GM18909 (cell line): Measurements from ENCODE around the gene BMF.
"Not testable (repeated sequence)": the region's sequence is repeated elsewhere in the genome, so short reads cannot be mapped to it uniquely, and the experiment has no call there.

Source experiments
- ATAC-seq: cut with Tn5 transposase; IDR thresholded peaks from one replicate; pipeline ENCODE4 v1.9.1; 2021; ENCODE audit warnings: mild to moderate bottlenecking; ENCODE audit not compliant: unreplicated experiment, poor library complexity

BMF gene, protein sequence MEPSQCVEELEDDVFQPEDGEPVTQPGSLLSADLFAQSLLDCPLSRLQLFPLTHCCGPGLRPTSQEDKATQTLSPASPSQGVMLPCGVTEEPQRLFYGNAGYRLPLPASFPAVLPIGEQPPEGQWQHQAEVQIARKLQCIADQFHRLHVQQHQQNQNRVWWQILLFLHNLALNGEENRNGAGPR

GRCh38 chr15:40108855-40109735 lies at the start of gene BMF:
Gene BMF, minus strand, starts transcription at chr15:40108879. Its CDS starts 2,793 bp downstream, at chr15:40106086.
- peak; percentile 65 for ATAC-seq

- ATAC-seq = no peak
These were observed 49.2 kb upstream of the BMF start for GRCh38 chr15:40157778-40158447.

DNA sequence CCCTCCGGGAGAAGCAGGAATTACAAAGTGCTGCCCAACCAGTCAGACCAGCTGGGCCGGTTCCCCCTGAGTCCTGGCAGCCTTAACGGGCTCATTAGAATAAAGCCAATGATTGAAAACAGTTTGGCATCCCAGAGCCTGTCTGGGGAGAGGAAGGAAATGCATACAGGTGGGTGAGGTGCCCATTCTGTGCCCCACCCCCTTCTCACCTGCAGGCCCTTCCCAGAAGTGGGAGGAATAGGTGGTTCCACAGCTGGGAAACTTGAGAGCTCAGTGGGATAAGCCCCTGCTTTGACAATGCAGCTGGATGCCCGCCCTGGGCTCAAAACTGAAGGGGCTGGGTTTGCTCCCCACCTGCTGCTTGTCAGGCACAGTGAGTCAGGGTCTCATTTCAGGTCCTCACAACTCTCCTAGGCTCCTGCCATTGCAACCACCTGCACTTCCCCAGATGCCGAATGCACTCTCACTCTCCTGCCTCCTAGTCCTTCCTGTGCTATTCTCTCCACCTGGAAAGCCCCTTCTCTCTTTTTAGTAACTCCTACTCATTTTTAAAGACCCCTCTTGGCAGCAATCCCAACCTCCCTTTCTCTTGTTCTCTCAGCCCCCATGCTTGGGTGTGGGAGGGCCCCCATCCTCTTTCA lies 46.7 kb upstream of the BMF start:
- ATAC-seq = no peak

- not testable (repeated sequence) for ATAC-seq
These were observed 46.1 kb upstream of the BMF start for GRCh38 chr15:40154821-40155220.

DNA sequence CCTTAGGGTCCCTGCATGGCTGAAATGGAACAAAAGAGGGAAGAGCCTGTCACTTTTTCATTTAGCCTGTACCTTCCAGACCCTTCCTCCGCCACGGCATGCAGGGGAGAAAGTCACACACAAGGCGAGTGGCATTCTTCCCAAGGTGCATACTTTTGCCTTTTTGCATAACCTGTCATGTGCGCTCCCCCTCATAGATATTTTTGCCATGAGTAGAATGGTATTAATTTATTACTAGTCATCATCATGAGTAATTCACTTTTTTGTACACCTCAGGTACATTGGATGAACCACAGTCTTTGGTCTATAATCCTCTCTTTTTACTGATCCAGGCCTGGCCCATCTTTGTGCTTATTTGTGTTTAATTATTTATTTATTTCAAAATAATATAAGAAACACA lies 43.3 kb upstream of the BMF start:
- no peak for ATAC-seq

GRCh38 chr15:40151499-40151898 lies 42.8 kb upstream of the BMF start:
- ATAC-seq = no peak

DNA sequence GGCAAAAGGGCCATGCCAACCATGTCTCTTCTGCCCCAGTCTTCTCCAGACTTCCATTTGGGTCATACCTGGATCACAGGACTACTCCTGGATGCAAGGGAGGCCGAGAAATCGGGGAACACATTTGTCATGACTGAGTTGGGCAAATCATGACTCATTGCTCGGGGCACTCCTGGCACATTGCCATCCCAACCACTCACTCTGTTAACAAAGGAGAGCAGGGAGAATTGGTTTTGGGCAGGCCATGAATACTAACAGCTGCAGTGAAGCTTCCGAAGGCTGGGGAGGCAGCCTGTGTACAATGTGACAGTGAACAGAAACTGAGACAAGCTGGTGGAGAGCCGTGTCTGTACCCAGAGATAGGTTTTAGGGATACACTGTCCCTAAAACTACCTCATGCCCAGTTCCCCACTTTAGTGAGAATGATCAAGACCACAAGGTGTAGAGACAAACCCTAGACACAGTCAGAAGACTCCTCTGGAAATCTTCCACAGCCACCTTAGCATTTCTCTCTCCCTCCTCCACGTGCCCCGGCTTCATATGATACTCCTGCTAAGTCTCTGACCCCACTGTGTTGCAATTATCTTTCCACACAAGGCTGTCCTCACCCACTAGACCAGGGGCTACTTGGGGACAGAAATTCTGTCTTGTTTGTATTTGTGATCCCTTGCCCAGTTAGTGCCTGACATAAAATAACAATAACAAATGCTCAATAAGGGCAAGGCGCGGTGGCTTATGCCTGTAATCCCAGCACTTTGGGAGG lies 41.7 kb upstream of the BMF start:
- no peak for ATAC-seq

GRCh38 chr15:40149339-40149738 lies 40.7 kb upstream of the BMF start:
- ATAC-seq = no peak

DNA sequence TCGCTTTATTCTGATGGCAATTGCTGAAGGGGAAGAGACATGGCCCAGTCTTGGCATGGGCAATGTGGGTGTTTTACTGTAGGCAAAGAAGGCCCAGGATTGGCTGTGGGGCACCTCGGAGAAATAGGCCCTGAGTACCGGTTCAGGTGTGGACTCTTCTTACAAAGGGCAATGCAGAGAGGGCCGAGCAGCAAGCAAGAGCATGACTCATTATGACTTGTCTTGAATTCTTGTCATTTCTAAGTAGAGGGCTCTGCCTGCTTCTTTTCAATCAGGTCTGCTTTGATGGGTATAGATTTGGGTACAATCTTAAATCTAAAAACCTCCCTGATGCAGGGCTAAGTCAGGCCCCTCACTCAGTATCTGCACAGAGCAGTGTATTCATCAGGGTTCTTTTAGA lies 37.4 kb upstream of the BMF start:
- no peak for ATAC-seq

- ATAC-seq = no peak
These were observed 33.7 kb upstream of the BMF start for GRCh38 chr15:40142428-40142827.

DNA sequence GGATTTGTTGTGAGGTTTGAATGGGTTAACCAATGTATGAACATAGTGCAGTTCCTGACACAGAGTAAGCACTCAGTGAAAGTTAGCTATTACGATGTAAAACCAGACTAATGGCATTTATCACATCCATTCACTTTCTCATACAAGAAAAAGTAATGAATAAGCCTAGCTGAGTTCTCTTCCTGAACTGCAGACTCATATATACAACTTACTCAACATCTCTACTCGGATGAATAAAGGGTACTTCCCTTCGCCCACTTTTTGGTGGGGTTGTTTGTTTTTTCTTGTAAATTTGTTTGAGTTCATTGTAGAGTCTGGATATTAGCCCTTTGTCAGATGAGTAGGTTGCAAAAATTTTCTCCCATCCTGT lies 29.5 kb upstream of the BMF start:
- ATAC-seq = not testable (repeated sequence)

DNA sequence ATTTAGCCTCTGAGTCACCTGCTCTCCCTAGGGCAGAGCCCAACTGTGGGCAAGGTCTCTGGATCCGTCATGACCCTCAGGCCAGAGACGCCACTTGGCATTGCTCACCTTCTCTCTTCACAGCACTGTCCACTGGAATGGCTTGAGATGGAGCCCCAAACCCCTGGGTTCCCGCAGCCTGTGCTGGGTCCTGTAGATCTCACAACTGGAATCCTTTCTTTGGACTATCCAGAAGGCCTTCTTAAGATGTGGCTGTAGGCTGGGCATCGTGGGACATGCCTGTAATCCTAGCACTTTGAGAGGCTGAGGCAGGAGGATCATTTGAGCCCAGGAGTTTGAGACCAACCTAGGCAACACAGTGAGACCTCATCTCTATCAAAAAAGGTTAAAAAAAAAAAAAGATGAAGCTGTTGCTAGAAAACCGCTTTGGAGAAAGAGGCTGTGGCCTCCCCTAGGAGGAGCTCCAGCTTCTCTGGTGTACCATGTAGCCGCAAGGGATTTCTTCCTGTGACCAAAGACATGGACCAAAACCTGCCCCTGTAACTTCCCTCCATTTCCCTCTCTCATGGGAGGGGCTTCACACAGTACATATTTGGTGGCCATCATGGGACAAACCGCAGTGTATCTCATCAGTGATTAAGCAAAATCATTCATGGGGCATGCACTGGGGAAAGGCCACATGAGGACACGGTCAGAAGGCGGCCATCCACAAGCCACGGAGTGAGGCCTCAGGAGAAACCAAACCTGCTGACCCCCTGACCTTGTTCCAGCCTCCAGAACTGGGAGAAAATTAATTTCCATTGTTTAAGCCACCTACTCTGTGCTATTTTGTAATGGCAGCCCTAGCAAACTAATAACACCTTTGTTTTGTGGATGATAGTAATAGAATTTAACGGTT lies 28.9 kb upstream of the BMF start:
- no peak for ATAC-seq

GRCh38 chr15:40136470-40137302 lies 28.0 kb upstream of the BMF start:
- ATAC-seq = no peak

DNA sequence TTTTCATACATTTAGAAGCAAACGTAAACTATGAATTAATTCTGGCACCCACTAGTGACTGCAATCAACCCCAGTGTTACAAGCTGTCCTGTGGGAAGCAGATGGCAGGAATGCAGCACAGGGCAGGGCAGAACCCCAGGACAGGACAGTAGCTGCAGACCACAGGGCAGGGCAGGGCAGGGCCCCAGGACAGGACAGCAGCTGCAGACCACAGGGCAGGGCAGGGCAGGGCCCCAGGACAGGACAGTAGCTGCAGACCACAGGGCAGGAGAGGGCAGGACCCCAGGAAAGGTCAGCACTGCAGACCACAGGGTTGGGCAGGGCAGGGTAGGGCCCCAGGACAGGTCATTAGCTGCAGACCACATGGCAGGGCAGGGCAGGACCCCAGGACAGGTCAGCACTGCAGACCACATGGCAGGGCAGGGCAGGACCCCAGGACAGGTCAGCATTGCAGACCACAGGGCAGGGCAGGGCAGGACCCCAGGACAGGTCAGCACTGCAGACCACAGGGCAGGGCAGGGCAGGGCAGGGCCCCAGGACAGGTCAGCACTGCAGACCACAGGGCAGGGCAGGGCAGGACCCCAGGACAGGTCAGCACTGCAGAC lies 27.3 kb upstream of the BMF start:
- ATAC-seq = not testable (repeated sequence)

DNA sequence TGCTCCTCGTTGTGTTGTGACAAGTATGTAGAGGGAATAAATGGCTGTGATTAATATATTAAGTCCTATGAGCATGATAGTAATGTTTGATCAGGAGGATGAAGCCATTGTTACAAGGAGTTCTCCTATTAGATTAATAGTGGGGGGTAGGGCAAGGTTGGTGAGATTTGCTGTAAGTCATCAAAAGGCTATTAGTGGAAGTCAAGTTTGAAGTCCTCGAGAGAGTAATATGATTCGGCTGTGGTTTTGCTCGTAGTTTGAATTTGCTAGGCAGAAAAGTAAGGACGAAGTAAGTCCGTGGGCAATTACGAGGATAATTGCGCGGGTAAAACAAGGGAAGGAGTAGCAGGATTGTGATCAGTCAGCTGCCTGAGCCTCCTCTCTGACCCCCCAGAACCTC lies 26.2 kb upstream of the BMF start:
- ATAC-seq = no peak

DNA sequence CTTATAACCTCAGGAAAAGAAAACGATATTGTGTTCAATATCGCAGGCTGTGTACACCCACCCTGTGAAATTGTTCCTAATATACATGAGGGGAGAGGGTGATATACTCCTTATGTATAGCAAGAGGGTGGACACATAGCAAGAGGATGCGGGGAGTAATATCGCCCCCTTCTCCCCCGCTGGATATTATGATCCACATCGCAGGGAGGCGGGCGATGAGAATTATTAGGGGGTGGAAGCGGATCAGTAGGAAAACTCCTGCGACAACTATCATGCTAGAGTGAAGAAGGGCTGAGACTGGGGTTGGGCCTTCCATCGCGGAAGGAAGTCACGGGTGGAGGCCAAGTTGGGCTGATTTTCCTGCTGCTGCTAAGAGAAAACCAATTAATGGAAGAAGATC lies 24.9 kb upstream of the BMF start:
- no peak for ATAC-seq

- no peak for ATAC-seq
These were observed 22.3 kb upstream of the BMF start for GRCh38 chr15:40130799-40131502.
